Activated CD4-positive, alpha-beta T cell treated with anti-CD3 and anti-CD28 coated beads, Interleukin-2, Interleukin-4, amounts not matched to agents 100 ng/mL and 50 ng/mL, durations not matched to agents 16 hours and 8 hours (primary cell): ENCODE results near the gene SUSD1.
"Not testable (repeated sequence)": the region's sequence is repeated elsewhere in the genome, so short reads cannot be mapped to it uniquely, and the experiment has no call there.

ENCODE experiments used
- DNase-seq: peaks from one replicate; pipeline ENCODE4 v3.0.0-alpha.2; 2020; ENCODE audit warnings: low spot score

The SUSD1 gene

GRCh38 chr9:112174965-112175795 lies at the start of gene SUSD1:
Gene SUSD1 (minus strand): TSS chr9:112175297. CDS start chr9:112175235, 62 bp downstream.
- DNase-seq, result peak; percentile 3

- DNase-seq, result peak; percentile 26
These were observed 49.5 kb upstream of the SUSD1 start for GRCh38 chr9:112224401-112225289.

- peak; percentile 70 for DNase-seq
These were observed 43.8 kb upstream of the SUSD1 start for GRCh38 chr9:112218908-112219307.

DNA sequence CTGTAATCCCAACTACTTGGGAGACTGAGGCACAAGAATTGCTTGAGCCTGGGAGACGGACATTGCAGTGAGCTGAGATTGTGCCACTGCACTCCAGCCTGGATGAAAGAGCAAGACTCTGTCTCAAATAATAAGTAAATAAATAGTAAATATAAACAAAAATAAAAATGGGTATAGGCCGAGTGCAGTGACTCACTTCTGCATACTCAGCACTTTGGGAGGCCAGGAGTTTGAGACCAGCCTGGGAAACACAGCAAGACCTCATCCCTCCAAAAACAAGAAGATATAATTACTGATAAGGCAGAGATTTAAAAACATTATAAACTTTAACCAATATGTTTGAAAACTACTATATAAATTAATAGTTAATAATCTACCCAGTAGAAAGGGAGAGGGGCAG lies 37.8 kb upstream of the SUSD1 start:
- no peak for DNase-seq

DNA sequence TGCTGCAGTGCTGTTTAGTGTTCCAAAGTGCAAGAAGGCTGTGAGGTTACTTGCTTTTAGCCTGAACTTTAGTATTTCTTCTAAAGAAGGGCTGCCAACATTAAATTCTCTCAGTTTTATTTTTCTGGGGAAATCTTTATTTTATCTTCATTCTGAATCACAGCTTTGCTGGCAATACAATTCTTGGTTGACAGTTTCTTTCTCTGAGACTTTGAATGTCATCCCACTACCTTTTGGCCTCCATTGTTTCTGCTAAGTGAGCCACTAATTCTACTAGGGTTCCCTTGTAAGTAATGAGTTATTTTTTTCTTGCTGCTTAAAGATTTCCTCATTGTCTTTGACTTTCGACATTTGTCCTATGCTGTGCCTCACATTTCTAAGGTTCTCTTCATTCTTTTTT lies 32.4 kb upstream of the SUSD1 start:
- no peak for DNase-seq

- DNase-seq, result no peak
These were observed 28.4 kb upstream of the SUSD1 start for GRCh38 chr9:112203536-112203935.

- DNase-seq, result no peak
These were observed 25.6 kb upstream of the SUSD1 start for GRCh38 chr9:112200711-112201110.

DNA sequence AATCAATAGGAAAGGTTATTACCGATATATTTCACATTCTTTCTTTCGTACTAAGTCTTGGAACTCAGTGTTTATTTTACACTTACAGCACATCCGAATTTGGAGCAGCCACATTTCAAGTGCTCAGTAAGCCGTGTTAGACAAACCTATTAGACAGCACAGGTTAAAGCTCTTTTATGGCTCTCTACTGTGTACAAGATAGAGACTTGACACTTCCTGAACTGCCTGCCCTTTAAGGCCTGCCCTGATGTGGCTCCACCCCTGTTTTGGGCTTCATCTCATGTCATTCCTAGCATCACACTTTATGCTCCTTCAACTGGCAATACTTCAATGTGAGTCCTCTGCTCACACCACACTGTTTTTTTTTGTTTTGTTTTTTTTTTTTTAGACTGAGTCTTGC lies 23.5 kb upstream of the SUSD1 start:
- no peak for DNase-seq

GRCh38 chr9:112194969-112195431 lies 19.9 kb upstream of the SUSD1 start:
- no peak for DNase-seq

DNA sequence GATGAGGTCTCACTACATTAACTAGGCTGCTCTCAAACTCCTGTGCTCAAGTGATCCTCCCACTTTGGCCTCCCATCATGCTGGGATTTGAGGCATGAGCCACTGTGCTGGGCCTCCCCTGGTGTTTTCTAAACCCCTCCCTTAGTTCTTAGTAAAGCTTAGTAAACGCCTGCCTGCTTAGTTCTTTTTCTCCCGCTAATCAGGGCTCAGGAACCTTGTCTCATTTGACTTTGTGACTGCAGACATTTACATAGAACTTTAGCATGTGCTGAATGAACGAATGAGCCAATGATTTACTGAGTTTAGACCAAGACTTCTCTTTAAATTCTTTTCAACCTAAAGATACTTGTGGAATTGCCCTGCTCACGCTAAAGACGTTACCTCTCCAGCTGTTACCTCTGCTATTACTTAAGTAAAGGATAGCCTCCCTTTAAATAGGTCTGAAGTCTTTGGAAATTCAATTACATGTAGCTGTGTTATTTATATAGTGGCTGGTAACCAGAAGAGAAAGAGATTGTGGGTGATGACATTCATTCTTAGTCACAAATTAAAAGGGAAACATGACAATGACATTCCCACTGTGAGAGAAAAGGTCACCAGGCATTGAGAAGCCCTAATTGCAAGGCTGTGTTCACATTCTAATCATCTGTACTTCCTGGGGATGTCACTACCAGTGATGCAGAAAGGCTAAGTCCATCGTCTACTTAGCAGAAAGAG lies 18.6 kb upstream of the SUSD1 start:
- no peak for DNase-seq

DNA sequence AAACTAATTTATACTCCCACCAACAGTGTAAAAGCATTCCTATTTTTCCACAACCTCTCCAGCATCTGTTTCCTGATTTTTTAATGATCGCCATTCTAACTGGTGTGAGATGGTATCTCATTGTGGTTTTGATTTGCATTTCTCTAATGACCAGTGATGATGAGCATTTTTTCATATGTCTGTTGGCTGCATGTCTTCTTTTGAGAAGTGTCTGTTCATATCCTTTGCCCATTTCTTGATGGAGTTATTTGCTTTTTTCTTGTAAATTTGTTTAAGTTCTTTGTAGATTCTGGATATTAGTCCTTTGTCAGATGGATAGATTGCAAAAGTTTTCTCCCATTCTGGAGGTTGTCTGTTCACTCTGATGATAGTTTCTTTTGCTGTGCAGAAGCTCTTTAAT lies 15.2 kb upstream of the SUSD1 start:
- not testable (repeated sequence) for DNase-seq

- DNase-seq, result no peak
These were observed 13.8 kb upstream of the SUSD1 start for GRCh38 chr9:112188884-112189283.

DNA sequence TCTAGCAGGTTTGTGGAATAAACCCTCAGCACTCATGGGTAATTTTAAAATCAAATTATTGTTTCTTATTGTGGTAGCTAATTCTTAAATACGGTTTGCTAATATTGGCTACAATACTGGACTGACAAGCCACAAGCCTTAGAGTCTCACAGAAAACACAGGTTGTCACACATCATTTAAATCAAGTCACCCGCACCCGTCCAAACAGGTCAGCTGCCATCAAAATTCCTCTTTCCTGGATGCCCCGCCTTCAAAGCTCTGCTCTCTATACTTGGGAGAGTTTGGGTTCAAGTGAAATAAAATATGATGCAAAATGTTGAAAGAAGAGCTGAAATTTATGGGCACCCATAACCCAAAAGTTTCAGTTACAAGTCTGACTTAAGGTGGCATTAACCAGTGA lies 12.3 kb upstream of the SUSD1 start:
- no peak for DNase-seq

DNA sequence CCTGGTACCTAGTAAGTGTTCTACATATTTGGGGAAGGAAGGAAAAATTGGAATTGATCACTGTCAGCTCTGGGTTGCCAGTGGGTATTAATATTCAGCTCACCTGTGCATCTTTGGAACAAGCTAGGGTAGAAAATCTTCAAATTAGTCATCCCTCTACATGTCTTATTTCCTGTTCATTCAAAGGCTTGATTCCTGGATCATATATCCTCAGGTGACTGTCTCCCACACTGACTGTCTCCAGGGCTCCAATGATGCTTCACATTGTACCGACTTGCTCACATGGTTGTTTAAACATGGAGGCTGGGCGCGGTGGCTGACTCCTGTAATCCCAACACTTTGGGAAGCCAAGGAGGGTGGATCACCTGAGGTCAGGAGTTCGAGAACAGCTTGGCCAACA lies 11.6 kb upstream of the SUSD1 start:
- no peak for DNase-seq

DNA sequence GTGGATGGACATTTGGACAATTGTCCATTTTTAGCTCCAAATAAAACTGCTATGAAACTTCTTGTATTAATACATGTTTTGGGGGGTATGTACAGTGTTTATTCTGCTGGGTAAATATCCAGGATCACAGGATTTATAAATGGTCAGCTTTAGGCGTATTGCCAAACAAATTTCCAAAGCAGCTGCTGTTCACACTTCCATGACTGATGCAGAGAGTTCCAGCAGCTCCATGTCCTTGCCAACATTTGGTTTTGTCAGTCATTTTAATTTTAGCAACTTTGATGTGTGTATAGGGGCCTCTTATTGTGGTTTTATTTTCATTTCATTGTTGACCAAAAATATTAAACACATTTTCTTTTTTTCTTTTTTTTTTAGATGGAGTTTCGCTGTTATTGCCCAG lies 9.8 kb upstream of the SUSD1 start:
- DNase-seq, result no peak

DNA sequence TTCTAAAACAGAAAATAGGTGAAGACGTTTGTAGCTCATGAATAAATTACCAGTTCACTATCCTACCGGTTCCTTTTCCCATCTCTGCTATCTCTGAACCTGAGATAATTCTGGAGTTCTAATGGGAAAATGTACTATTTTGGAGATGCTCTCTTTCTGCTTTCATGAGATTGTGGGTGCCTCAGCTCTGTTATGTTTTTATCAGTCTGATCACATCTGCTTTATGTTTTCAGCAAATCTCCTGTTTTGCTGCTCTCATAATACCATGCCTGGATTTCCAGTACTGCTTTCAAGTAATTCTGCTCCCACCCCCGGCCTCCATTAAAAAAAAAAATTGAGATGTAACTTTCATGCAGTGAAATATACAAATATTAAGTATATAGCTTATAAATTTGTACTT lies 9.1 kb upstream of the SUSD1 start:
- no peak for DNase-seq

DNA sequence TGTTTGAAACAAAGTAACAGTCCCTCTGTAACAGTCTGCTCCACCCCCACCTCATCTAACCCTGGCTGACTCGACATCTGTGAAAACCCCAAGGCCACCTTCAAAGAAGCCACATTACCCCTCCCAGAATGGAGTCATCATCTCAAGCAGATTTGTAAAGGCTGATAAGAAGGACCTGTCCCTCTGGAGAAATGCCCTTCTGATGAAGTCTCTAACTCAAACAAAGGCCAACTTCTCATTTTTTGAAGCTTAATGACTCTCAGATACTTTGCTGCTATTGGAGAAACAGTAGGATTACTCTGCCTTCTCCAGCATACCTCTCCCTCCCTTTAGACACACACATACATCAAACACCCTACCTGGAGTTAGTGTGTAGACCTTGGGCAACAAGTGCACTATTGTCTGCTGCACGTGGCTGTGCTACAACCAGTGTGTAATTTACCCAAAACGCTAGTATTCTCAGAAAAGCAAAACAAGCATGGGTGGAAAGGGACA lies 5.3 kb upstream of the SUSD1 start:
- peak; percentile 59 for DNase-seq

DNA sequence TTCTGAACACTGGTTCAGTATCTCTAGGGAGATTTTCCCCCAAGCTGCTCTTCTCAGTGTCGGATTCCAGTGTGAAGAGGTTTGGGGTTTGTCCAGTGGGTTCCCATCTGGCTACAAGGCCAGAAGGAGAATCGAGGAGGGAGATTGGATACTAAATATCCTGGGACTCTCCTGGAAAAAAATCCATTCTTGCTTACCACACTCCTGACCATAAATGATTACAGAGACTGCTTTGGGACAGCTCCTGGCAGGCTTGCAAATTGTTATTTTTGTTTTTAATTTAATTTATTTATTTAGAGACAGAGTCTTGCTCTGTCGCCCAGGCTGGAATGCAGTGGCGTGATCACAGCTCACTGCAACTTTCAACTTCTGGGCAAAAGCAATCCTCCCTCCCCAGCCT lies 4.7 kb upstream of the SUSD1 start:
- DNase-seq, result no peak

DNA sequence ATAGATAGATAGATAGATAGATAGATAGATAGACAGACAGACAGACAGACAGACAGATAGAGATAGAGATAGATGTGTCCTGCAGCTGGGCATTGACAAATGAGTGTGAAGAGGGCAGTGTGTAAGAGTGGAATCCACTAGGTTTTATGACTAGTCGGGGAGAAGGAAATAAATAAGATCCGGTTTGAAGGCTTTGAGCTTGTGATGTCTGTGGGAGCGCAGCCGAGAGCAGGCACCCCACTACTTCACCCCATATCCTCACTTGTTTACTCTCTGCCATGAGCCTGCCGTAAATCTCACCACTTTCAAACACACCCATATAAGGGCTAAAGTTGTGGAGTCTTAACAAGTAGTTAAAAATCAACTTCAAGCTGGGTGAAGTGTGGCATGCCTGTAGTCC lies 1.4 kb upstream of the SUSD1 start:
- DNase-seq, result no peak

DNA sequence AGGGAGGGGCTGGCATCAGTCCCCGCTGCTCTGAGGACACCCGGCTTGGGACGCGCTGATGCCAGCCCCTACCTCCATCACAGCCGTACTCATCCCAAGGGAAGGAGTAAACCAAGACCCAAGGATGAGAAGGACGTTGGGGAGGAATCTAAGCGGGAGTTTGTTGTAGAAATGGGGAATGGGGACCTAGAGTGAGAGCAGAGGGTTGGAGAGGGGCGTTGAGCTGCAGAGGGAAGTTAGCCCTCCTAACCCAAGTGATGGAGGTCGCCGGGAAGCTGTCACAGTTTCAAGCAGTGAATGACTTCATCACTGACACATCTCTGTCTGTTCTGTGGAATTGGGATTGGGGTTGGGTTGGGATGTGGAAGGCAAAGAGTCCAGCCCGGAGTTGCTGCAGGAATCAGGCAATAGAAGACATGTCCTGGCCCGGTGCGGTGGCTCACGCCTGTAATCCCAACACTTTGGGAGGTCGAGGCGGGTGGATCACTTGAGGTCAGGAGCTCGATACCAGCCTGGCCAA lies 759 bp upstream of the SUSD1 start:
- no peak for DNase-seq

DNA sequence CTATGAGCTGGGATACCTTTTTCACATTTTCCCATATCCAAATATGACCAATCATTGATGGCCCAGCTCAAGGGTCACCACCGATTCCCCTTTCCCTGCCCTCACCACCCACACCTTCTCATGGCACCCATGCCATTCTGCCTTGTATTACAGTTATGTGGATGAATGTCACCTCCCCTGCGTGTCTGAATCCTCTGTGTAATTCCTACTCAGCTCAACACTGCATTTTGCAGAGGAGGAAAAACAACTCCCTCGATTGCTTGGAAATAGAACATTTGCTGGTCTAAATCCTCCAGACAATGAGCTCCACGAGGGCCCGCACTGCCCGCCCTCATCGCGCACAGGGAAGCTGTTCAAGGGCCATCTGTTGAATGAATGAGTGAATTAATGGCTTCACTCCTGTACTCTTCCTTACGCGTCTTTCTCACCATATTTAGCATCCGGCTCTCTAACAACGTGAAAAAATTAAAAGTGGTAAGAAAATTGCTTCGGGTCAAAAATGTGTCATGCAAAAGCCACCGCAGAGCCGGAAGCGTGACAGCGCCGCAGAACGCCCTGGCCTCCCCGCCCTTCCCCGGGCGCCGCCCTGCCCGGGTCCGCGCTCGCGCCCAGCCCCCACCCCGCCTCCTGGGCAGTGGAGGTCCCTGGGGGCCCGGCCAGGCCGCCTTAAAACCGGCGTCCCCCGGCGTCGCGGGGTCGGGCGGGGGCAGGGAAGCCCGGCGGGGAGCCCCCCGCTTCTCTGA lies 704 bp downstream of the SUSD1 start:
- peak; percentile 80 for DNase-seq
